GM12891 (cell line): Measurements from ENCODE around the gene CCL18.
"Not testable (repeated sequence)": the region's sequence is repeated elsewhere in the genome, so short reads cannot be mapped to it uniquely, and the experiment has no call there.

Experiments used
- DNase-seq: peaks from one replicate; pipeline ENCODE4 v3.0.0; 2011; ENCODE audit warnings: low spot score; ENCODE audit not compliant: insufficient read length
- FAIRE-seq: peaks from 2 replicates; lab custom pipeline; 2011; peaks lifted over from hg19 to GRCh38; lab: Jason Lieb, UNC
- PAX5 ChIP-seq: IDR thresholded peaks from 2 replicates; pipeline ENCODE4 v1.6.1; 2011; ENCODE audit warnings: low read length, moderate library complexity, mild to moderate bottlenecking; ENCODE audit not compliant: insufficient read depth, severe bottlenecking
- POLR2A ChIP-seq: IDR thresholded peaks from 2 replicates; pipeline ENCODE4 v1.6.1; 2011; ENCODE audit warnings: low read depth, low read length, control low read depth
- POLR2AphosphoS5 ChIP-seq: IDR thresholded peaks from 2 replicates; pipeline ENCODE4 v1.6.1; 2011; ENCODE audit warnings: low read depth, low read length, control low read depth
- POU2F2 ChIP-seq: IDR thresholded peaks from 2 replicates; pipeline ENCODE4 v1.6.1; 2011; ENCODE audit warnings: low read depth, mild to moderate bottlenecking, control low read depth, low read length, moderate library complexity
- SPI1 ChIP-seq: IDR thresholded peaks from 2 replicates; pipeline ENCODE4 v1.6.1; 2011; ENCODE audit warnings: low read depth, low read length, control low read depth
- TAF1 ChIP-seq: IDR thresholded peaks from 2 replicates; pipeline ENCODE4 v1.6.1; 2011; ENCODE audit warnings: low read depth, low read length, control low read depth

Gene CCL18

DNA sequence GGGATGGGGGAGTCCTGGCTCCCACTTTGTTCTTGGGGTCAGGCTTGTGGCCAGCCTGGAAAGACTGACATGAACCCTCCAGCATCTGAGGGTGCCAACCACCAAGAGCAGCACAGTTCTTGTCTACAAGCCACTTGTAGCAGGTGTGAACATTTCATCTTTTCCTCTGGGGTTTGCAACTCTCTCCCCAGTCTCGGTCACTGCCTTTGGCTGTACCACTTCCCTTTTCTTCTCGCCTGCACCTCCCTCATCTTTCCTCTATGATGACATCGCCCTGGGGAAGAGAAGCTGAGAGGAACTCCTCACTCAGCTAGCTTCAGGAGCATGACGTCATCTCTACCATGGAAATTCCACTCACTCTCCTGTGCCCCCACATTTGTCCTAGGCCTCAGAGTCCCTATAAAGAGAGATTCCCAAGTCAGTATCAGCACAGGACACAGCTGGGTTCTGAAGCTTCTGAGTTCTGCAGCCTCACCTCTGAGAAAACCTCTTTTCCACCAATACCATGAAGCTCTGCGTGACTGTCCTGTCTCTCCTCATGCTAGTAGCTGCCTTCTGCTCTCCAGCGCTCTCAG lies 39.4 kb downstream of the CCL18 start, which contains the start of gene CCL4:
Gene CCL4 (plus strand): TSS at position 427 of the 575 bp plus-strand sequence. CDS start 79 bp downstream, at position 506.
- TF ChIP-seq SPI1, result peak; percentile 88
- FAIRE-seq, DNase-seq: not testable (repeated sequence)

DNA sequence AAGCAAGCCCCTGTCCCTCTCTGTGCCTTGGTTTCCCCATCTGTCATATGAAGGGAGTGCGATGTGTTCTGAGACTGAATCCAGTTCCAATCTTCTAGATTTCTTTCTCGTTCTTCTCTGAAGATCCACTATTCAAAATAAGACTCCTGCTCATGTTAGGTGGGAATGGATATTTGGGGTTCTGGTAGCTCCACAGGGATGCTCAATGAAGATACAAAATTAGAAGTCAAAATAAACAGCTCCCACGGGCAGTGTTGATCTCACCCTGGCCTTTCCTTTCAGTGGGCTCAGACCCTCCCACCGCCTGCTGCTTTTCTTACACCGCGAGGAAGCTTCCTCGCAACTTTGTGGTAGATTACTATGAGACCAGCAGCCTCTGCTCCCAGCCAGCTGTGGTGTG lies 40.2 kb downstream of the CCL18 start:
- not testable (repeated sequence) for DNase-seq, FAIRE-seq

DNA sequence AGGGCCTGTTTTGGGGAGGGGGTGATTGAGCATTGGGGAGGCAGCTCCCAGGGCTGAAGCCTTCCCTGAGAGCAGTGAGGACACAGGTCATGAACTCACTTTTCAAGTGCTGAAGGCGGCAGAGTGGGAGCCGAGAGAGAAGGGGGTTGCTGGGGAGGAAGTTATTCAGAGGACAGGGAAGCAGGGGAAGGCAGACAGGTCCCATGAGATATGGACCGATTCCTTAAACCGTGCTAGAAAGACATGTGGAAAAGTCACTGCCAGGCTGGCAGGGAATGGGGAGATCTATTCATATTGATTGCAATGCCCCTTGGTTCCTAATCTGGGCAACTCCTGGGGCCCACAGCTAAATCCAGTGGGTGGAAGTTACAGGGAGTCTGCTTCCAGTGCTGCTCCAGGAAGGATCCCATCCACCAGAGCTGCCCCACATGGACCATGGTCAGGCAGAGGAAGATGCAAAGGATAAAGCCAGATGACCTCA lies 40.7 kb downstream of the CCL18 start:
- FAIRE-seq, result no peak
- TF ChIP-seq TAF1 (no peak), SPI1 (no peak), PAX5 (no peak), POU2F2 (no peak), POLR2AphosphoS5 (no peak), POLR2A (no peak)

DNA sequence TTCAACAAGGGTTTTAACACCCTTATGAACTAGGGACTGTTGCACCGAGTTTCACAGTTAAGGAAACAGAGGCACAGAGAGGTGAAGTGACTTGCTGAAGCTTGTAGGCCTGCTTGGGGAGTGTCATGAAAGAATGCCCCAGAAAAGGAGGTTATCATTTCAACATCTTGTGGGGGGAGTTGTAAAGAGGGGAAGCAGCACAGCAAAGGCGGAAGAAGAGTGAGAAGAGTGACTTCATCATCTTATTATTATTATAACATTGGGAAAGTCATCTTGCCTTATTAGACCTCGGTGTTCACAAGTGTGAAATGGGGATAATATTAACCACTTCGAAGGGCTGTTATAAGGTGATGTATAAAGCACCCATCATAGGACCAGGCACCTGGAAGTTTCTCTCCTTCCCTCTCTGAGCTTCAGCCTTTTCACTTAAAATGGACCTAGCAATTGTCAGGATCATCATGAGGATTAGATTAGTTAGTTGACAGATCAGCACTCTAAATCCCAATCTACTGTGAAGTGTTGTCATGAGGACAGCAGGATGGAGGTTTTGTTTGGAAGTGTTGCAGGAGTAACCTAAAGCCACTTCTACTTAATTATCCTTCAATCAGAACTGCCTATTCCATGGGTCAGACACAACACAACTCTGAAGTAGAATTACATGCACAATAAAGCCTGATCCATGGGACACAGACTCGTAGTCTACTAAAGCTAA lies 41.9 kb downstream of the CCL18 start:
- TF ChIP-seq SPI1 (no peak), POLR2A (no peak), TAF1 (no peak)
- FAIRE-seq (no peak), DNase-seq (no peak)

More for the DNA sequence above, 40.7 kb downstream of the CCL18 start:
- DNase-seq, result no peak

DNA sequence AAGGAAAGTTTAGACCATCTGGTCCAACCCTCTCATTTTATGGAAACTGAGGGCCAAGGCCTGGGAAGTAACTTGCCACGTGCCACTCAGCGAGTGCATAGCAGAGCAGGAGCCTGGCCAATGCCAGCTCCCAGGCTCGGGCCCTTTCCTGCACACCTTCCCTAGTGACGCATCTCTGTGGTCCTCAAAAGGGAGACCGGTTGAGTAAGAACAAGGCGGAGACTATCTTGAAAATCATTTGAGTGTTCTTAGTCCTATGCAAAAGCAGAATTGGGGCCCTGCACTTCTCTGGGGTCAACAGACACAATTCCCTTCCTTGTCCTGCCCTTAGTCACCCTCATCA lies 42.4 kb downstream of the CCL18 start:
- no peak for FAIRE-seq
- TF ChIP-seq POU2F2, result no peak
- TF ChIP-seq SPI1, result no peak
- TF ChIP-seq POLR2A, result no peak
- no peak for TF ChIP-seq PAX5
- DNase-seq, result no peak

DNA sequence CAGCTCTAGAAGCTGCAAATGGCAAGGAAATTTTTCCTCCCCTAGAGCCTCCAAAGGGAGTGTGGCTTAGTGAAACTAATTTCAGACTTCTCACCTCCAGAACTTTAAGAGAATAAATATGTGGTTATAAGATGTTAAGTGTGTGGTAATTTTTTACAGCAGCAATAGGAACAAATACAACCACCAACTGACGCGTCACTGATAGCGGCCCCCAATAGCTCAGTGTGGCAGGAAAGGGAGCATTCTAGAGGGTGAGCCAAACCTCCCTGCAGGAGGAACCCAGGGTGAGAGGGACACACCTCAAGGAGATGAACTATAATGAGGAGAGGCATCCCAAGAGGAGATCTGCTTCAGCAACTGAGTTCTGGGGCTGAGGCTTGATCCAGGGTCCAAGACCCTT lies 43.6 kb downstream of the CCL18 start:
- TF ChIP-seq TAF1 (no peak), PAX5 (no peak), SPI1 (no peak), POU2F2 (no peak), POLR2AphosphoS5 (no peak), POLR2A (no peak)
- no peak for DNase-seq
- no peak for FAIRE-seq

DNA sequence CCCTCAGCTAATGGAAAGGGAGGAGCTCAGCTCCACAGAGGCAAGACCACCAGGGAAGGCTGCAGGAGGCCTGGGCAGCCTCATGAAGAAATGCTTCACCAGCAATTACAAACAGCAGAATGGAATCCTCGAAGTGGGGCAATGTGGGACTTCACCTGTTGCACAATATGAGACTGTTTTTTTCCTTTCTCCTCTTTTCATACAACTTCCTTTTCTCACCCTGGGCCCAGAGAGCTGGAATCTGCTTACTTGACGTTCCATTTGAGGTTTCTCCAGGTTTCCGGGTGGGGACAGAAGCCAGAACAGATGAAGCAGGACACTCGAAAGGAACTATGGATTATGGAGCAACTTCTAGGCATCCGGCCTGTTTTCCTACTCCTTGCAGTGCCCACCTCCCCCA lies 44.2 kb downstream of the CCL18 start:
- FAIRE-seq, DNase-seq: not testable (repeated sequence)

DNA sequence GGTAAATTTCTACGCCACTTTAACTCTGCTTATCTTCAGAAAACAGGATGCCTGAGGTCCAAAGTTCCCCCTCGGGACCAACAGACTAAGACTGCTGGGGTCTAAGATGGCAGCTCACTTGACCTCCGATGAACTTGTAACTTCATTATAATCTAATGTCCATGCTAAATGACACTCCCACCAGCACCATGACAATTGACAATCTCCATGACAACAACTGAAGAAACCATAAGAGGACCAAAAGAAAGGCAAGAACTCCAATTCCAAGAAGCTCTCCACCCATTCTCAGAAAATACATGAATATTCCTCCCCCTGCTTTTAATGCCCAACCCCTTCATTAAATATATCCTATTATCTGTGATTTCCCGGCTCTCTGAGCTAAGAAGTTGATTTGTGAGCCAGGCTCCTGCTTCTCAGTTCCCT lies 47.0 kb downstream of the CCL18 start:
- TF ChIP-seq PAX5 (no peak), TAF1 (no peak), POLR2AphosphoS5 (no peak), SPI1 (no peak), POU2F2 (no peak), POLR2A (no peak)
- DNase-seq (no peak), FAIRE-seq (no peak)

DNA sequence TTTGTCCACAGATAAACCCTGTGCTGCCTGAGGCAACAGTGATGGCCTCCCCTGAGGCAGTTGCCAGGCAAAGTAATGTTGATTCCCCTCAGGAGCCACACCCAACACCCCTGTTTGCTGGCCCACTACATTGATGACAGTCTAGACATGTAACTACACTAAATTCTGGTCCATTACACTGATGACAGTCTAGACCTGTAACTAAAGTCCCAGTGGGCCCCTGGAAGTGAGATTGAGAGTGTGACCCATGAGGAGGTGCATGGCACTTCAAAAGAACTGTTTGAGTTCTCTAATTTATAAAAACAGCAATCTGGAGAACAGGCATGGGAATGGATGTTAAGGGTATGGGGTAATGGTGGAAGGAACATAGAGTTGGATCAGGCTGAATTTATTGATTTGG lies 48.5 kb downstream of the CCL18 start:
- no peak for FAIRE-seq
- no peak for TF ChIP-seq POLR2AphosphoS5
- no peak for TF ChIP-seq SPI1
- TF ChIP-seq PAX5, result no peak
- TF ChIP-seq TAF1, result no peak
- TF ChIP-seq POU2F2, result no peak
- no peak for TF ChIP-seq POLR2A
- DNase-seq, result no peak

DNA sequence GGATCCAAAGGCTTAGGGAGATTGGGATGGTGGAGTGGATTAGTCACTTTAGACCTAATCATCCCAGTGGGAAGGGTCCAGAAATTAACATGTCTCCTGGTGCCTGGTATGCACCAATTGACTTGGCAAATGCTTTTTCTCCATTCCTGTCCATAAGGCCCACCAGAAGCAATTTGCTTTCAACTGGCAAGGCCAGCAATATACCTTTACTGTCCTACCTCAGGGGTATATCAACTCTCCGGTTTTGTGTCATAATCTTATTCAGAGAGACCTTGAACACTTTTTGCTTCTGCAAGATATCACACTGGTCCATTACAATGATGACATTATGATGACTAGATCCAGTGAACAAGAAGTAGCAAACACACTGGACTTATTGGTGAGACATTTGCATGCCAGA lies 49.1 kb downstream of the CCL18 start:
- not testable (repeated sequence) for FAIRE-seq, DNase-seq

DNA sequence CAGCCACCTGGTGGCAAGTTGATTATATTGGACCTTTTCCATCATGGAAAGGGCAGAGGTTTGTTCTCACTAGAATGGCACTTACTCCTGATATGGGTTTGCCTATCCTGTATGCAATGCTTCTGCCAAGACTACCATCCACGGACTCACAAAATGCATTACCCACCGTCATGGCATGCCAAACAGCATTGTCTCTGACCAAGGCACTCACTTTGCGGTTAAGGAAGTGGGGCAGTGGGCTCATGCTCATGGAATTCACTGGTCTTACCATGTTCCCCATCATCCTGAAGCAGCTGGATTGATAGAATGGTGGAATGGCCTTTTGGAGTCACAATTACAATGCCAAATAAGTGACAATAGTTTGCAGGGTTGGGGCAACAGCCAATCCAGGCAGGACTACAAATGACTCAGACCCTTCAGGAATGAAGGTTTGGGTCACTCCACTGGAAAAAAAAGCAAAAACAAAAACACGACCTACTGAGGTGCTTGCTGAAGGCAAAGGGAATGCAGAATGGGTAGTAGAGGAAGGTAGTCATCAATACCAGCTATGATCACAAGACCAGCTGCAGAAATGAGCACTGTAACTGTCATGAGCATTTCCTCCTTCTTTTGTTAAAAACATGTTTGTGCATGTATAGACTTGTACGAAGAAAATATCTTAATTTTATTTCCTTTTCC lies 51.0 kb downstream of the CCL18 start:
- FAIRE-seq, DNase-seq: not testable (repeated sequence)

DNA sequence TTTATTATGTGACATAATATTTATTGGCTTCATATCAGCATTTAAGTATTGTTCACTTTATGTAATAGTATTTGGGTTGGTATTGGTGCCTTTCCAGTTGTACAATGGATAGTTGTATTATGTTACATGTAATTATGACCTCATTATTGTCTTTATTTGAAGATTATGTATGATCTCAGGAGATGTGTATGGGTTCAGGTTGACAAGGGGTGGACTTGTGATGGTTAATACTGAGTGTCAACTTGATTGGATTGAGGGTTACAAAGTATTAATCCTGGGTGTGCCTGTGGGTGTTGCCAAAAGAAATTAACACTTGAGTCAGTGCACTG lies 51.5 kb downstream of the CCL18 start:
- not testable (repeated sequence) for DNase-seq, FAIRE-seq
